ENCODE data around the gene USP38.
"Not testable (repeated sequence)": the region's sequence is repeated elsewhere in the genome, so short reads cannot be mapped to it uniquely, and the experiment has no call there.

The USP38 gene

GRCh38 chr4:143212566-143212965 lies 27.8 kb downstream of the USP38 start:
- no peak for DNase-seq

GRCh38 chr4:143215873-143216272 lies 31.2 kb downstream of the USP38 start:
- DNase-seq = no peak

- DNase-seq = no peak
Measured at GRCh38 chr4:143224255-143224654, 39.5 kb downstream of the USP38 start.

DNA sequence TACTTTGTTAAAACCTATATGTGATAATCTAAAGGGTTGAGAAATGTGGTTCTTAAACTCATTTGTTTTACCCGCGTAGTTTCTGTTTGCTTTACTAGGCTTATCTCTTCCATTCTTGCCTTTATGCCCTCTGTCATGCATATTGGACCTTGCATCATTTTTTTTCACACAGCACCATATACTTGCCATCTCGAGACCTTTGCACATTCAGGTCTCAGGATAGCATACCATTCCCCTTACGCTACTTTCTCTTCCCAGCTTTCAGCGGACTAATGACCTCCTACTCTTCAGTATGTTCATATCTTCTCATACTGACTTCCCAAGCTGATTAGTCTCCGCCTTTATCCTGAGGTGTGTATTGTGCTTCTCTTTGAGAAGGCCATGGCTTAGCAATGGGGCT lies 40.5 kb downstream of the USP38 start:
- DNase-seq = no peak

DNA sequence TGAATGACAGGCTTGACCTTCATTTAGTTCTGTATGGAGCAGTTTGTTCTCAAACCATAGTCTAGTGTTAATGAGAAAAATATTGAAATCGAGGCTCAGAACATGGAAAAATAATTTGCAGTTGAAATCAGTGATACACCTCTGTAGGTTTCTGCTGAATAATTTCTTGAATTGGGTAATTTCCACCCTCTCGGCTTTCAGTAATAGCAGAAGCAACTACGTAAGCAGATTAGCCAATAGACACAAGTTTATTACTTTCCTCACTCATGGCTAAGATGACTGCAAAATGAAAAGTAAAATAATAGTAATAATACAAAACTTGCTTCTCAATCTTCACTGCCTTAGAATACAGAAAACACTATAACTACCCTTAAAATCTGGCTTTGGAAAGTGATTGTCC lies 46.0 kb downstream of the USP38 start:
- no peak for DNase-seq

- no peak for DNase-seq
Measured at GRCh38 chr4:143232277-143232676, 47.6 kb downstream of the USP38 start.

DNA sequence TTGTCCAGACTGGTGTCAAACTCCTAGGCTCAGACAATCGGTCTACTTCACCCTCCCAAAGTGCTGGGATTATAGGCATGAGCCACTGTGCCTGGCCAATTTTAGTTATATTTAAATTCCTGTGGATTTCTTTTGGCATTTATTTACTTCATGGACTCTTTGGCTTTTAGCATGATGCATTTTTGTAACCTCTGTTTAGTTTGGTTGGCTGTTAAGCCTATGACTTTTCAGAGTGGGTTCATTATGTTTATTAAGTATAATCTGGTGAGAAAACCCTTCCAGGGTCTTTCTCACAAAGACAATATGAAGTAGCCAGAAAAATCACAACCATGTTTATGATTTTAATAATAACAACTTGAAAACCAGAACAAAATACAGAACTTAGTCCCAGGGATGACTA lies 49.4 kb downstream of the USP38 start:
- DNase-seq = no peak

DNA sequence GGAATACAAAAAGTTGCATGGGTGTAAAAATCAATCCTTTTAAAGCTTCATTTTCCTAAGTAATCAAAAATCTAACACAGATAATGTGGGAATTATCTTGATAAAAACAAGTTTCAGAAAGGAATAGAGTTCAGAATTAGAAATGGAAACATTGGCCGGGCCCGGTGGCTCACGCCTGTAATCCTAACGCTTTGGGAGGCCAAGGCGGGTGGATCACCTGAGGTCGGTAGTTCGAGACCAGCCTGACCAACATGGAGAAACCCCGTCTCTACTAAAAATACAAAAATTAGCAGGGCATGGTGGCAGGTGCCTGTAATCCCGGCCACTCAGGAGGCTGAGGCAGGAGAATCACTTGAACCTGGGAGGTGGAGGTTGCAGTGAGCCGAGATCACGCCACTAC lies 52.5 kb downstream of the USP38 start:
- not testable (repeated sequence) for DNase-seq

- DNase-seq = no peak
Measured at GRCh38 chr4:143240939-143241679, 56.4 kb downstream of the USP38 start.

DNA sequence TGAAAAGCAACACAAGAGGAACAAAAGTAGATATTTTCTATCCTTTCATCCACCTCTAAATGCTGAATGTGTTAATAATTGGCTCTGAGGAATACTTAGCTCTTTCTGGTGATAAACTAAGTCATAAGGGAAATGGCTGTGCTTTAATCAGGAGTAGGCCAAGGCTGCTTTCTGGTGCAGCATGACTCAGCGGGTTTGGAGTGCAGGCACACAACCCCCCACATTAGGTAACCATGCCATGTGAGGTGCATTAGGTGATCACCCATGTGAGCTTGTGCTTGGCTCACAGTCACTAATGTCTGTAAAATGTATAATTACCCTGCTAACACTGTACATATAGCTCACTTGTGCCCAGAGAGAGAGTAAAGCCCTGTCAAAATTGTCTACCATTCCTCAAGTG lies 57.2 kb downstream of the USP38 start:
- no peak for DNase-seq

DNA sequence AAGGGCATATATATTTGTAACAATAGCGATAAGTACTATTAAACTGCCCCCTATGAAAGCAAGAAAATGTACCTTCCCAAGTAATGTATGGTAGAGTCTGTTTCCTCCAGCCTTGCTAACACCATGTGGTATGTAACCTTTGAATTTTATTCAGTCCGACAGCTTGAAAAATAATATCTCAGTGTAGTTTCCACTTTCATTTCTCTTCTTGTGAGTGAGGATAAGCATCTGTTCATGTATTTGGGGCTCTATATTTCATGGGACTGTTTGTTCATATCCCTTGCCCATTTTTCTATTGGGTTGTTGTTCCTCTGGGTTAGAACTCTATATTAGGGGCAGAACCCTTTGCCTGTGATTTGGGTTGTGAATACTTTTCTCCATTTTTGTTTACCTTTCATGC lies 58.3 kb downstream of the USP38 start:
- DNase-seq = no peak

GRCh38 chr4:143246977-143247376 lies 62.3 kb downstream of the USP38 start:
- DNase-seq = no peak

DNA sequence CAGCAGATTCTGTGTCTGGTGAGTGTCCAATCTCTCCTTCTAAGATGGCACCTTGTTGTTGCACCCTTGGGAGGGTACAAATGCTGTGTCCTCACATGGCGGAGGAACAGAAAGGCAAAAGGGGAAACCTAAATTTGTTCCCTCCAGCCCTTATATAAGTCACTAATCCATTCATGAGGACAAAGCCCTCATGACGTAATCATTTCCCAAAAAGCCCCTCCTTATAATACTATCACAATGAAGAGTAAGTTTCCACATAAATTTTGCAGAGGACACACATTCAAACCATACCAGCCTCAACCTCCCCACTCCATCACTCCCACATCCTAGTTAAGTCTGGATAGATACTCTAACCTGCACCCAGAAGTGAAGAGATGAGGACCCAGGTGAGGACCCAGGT lies 63.1 kb downstream of the USP38 start:
- DNase-seq = no peak

GRCh38 chr4:143248827-143249226 lies 64.1 kb downstream of the USP38 start:
- no peak for DNase-seq

DNA sequence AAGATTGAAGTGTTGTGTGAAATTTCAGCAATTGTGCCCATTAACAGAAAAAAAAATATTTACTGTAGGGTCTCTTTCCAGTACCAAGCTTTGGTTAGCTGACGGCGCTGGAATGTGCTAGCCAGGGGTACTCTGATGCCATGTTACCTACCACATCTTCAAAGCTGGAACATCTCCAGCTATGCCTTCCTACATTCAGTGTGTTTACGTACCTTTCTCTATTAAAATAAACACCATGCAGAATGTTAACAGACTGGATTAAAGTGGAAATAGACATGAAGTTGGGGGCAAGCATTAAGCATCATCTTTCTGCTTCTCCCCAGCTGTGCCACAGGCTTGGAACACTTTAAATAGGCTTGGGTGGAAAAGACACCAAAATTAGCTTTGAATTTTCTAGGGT lies 65.9 kb downstream of the USP38 start:
- DNase-seq = no peak

DNA sequence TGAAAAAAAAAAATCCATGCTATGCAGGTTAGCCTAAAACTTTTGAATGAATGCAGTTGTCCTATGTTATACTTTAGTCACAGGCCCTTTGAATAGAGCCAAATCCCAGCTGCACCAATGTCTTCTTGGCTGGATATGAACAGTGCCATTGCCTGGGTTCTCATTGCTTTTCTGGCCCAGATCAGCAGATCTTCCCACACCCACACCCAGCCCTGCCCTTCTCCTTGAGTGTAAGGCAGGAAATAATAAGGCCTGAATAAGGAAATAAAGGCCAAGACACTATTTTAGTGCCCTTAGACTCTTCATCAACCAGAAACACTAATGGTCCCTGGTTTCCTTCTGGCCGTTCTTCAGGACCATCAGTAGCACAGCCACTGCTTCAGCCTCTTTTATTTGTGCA lies 66.6 kb downstream of the USP38 start:
- no peak for DNase-seq

DNA sequence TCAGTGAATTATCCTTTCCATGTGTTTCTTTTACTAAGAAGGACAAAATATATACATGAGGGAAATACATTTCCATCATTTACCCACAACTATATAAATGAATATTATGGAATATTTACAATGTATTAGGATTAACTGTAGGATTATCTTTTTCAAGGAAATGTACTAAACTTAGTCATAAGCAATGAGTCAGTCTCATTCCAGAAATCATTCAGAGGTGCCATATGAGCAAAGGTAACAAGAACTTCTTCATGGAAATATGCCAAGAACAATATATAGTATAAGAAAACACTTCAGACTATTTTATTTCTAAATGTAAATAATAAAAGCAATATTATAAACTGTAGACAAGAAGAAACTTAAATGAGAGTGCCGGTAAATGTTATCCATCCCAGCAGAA lies 67.1 kb downstream of the USP38 start:
- no peak for DNase-seq

- no peak for DNase-seq
Measured at GRCh38 chr4:143252478-143252877, 67.8 kb downstream of the USP38 start.

GRCh38 chr4:143253166-143253565 lies 68.4 kb downstream of the USP38 start:
- no peak for DNase-seq

- DNase-seq = no peak
Measured at GRCh38 chr4:143254491-143255226, 69.9 kb downstream of the USP38 start.

- no peak for DNase-seq
Measured at GRCh38 chr4:143256456-143256855, 71.7 kb downstream of the USP38 start.

DNA sequence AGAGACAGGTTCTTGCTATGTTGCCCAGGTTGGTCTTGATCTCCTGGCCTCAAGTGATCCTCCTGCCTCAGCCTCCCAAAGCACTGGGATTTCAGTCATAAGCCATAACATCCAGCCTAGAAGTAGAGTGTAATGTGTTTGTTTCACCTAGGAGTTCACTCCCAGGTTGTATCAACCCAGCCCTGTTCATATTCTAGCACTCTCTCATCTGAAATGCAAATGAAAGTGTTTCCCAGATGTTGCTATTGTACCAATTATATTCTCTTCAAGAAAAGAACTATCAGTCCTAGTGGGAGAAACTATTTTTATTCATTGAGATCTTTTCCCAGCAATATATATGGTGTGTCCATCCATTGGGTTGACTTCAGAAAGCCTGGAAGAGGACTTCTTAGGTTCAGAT lies 72.6 kb downstream of the USP38 start:
- DNase-seq = no peak

DNA sequence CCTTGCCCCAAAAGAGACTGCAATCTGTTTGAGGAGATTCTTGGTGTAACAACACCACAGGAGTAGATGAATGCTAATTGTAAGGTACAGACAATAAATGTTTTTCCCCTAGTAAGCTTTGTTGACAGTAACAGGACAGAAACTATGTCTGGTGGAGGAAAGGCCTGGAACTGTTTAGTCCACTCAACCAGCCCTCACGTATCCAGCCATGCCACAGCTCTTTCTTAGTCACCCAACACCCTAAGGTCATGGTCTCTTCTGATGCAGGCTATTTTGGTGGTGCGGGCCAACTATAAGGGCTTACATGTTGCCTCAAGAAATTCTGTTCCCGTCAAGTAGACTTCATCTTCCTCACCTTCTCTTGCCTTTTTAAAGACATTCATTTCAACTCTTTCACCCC lies 76.0 kb downstream of the USP38 start:
- no peak for DNase-seq

- DNase-seq = no peak
Measured at GRCh38 chr4:143262838-143263237, 78.1 kb downstream of the USP38 start.

DNA sequence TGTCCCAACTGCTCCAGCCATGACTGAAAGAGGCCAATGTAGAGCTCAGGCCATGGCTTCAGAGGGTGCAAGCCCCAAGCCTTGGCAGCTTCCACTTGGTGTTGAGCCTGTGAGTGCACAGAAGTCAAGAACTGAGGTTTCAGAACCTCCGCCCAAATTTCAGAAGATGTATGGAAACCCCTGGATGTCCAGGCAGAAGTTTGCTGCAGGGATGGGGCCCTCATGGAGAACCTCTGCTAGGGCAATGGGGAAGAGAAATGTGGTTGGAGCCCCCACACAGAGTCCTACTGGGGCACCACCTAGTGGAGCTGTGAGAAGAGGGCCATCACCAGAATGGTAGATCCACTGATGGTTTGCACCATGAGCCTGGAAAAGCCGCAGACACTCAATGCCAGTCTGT lies 83.0 kb downstream of the USP38 start:
- not testable (repeated sequence) for DNase-seq

Data from MV-4-11 (cell line).